Osteoblast (primary cell): ENCODE measurements around the gene IL36B. TPM values are rescaled to one million over a fixed set of nuclear protein-coding genes. Genes with fewer than 3 reads are reported as not detected.

Experiments
- DNase-seq: peaks from one replicate; pipeline ENCODE4 v3.0.0; 2011; ENCODE audit warnings: low spot score, mixed read lengths; ENCODE audit not compliant: insufficient read length; ENCODE audit errors: missing footprints
- H2AFZ ChIP-seq: 2 replicates; pipeline ENCODE4 v1.6.0; 2011; ENCODE audit warnings: mild to moderate bottlenecking, low read length
- H3K27ac ChIP-seq: 2 replicates; pipeline ENCODE4 v1.5.1; 2011; ENCODE audit warnings: mild to moderate bottlenecking, low read depth, low read length, moderate library complexity
- H3K27me3 ChIP-seq: 2 replicates; pipeline ENCODE4 v1.6.0; 2012; ENCODE audit warnings: mild to moderate bottlenecking, control low read depth, inconsistent platforms, low read length, moderate library complexity; ENCODE audit not compliant: insufficient read depth
- H3K36me3 ChIP-seq: 2 replicates; pipeline ENCODE4 v1.5.1; 2011; ENCODE audit warnings: mild to moderate bottlenecking, low read length, control low read depth, moderate library complexity; ENCODE audit not compliant: insufficient read depth
- H3K4me1 ChIP-seq: 2 replicates; pipeline ENCODE4 v1.5.1; 2011; ENCODE audit warnings: mild to moderate bottlenecking, low read length, control low read depth, moderate library complexity; ENCODE audit not compliant: insufficient read depth
- H3K4me2 ChIP-seq: 2 replicates; pipeline ENCODE4 v1.6.0; 2011; ENCODE audit warnings: mild to moderate bottlenecking, low read length; ENCODE audit not compliant: insufficient read depth
- H3K4me3 ChIP-seq: fragments of 200-600 bp; sonication (generic); 3 replicates; pipeline ENCODE4 v1.5.1; 2012; ENCODE audit warnings: mild to moderate bottlenecking, low read length, inconsistent platforms; ENCODE audit not compliant: insufficient read depth
- H3K79me2 ChIP-seq: 2 replicates; pipeline ENCODE4 v1.6.0; 2012; ENCODE audit warnings: mild to moderate bottlenecking, low read length, control low read depth, inconsistent platforms; ENCODE audit not compliant: insufficient read depth
- H3K9me3 ChIP-seq: 2 replicates; pipeline ENCODE4 v1.5.1; 2011; ENCODE audit warnings: low read depth, low read length, control low read depth
- H4K20me1 ChIP-seq: 2 replicates; pipeline ENCODE4 v1.6.0; 2012; ENCODE audit warnings: mild to moderate bottlenecking, low read length, control low read depth; ENCODE audit not compliant: insufficient read depth
- CTCF ChIP-seq: IDR thresholded peaks from 2 replicates; pipeline ENCODE4 v1.5.1; 2011; ENCODE audit warnings: mild to moderate bottlenecking, low read depth, low read length, moderate library complexity; ENCODE audit errors: extremely low read depth
- small RNA-seq: library from RNA; depleted of rRNA; stranded (forward); fragments of <200 nt; gene quantifications from one replicate; pipeline ENCODE3, GENCODE V24; 2012
- total RNA-seq: library from RNA; depleted of rRNA; stranded (reverse); fragments of >200 nt; gene quantifications from 2 replicates; pipeline ENCODE4 v1.2.3, GENCODE V29; 2012

Gene IL36B
- total RNA-seq, 1 donor, result not detected

GRCh38 chr2:112977559-112978056, 75.1 kb downstream of the IL36B start, which contains the start of gene IL36G:
TSS of gene IL36G (plus strand) at chr2:112978006. CDS start at chr2:112978639, 633 bp downstream.
- H3K9me3 ChIP-seq, result no peaks in the 10 kb centered on the region
- TF ChIP-seq CTCF, result no peak
- H3K4me1 ChIP-seq, result no peaks in the 10 kb centered on the region
- H3K4me2 ChIP-seq, result no peak within 1 kb of the TSS
- H3K36me3 ChIP-seq, result no peaks in the 10 kb centered on the region
- DNase-seq, result no peak
- H2AFZ ChIP-seq, result no peak within 1 kb of the TSS
- H4K20me1 ChIP-seq, result no peaks in the 10 kb centered on the region
- peaks cover 52% of the 10 kb centered on the region for H3K27me3 ChIP-seq
- H3K79me2 ChIP-seq, result no peaks in the 10 kb centered on the region
- no peak within 1 kb of the TSS for H3K27ac ChIP-seq
- no peak within 1 kb of the TSS for H3K4me3 ChIP-seq

Small RNAs within 50 kb of the gene (small RNA-seq; reads per million reads assigned to genes)
- not detected for gene HMGN2P23
- not detected for gene RNU6-1180P

Other genes with a start within 250 kb of the IL36B start
- gene IL1B, start 216.1 kb downstream of the IL36B start, total RNA-seq, result 0.36 TPM in 1 of 2 replicates, not detected in the other
- not detected in 2 replicates for gene IL37, start 141.7 kb downstream of the IL36B start, total RNA-seq
- gene IL36G, start 74.9 kb downstream of the IL36B start, total RNA-seq, result not detected in 2 replicates
- not detected in 2 replicates for gene IL36A, start 47.4 kb downstream of the IL36B start, total RNA-seq
- gene IL36RN, start 6.3 kb upstream of the IL36B start, total RNA-seq, result not detected in 2 replicates
- gene IL1F10, start 15.1 kb upstream of the IL36B start, total RNA-seq, result not detected in 2 replicates
- not detected in 2 replicates for gene IL1RN, start 74.7 kb upstream of the IL36B start, total RNA-seq
- 1.2 and 1.8 TPM in 2 replicates for gene PSD4, start 121.1 kb upstream of the IL36B start, total RNA-seq
- gene PAX8, start 226.1 kb upstream of the IL36B start, total RNA-seq, result 1.8 and 2.9 TPM in 2 replicates